Measurements from ENCODE around the gene CHAC2.

CHAC2 gene

GRCh38 chr2:53739032-53739431 is 28.6 kb upstream of the CHAC2 start:
- DNase-seq (ENCODE audit: low spot score): no peak
- TF ChIP-seq CTCF (IDR thresholded peaks at IDR 0.05; ENCODE audit: extremely low read depth, missing control alignments): no peak

- no peak for DNase-seq (ENCODE audit: low spot score)
- TF ChIP-seq CTCF (IDR thresholded peaks at IDR 0.05; ENCODE audit: extremely low read depth, missing control alignments): peak; percentile 8
These were observed 27.4 kb upstream of the CHAC2 start for GRCh38 chr2:53740170-53740569.

GRCh38 chr2:53744395-53745065 is 23.1 kb upstream of the CHAC2 start:
- DNase-seq (ENCODE audit: low spot score): no peak
- TF ChIP-seq CTCF (IDR thresholded peaks at IDR 0.05; ENCODE audit: extremely low read depth, missing control alignments): no peak

GRCh38 chr2:53750041-53750768 is 17.4 kb upstream of the CHAC2 start:
- no peak for TF ChIP-seq CTCF (IDR thresholded peaks at IDR 0.05; ENCODE audit: extremely low read depth, missing control alignments)
- no peak for DNase-seq (ENCODE audit: low spot score)

DNA sequence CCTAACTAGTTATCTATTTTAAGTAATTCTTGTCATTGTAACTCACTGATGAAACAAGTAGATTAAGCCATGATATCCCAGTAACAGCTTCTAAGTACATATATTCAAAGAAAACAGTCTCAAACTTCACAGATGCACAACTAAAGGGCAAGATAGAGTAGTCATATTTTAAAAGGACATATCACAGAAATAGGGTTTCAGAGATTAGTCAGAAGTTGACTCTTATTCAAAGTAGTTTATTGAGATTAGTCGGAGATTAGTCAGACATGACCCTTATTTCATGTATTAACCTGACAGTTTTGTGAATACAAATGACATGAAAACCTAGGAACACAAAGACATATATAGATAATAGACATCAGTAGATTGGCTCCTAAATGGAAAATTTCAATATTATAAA is 15.9 kb upstream of the CHAC2 start:
- DNase-seq (ENCODE audit: low spot score): peak; percentile 41

DNA sequence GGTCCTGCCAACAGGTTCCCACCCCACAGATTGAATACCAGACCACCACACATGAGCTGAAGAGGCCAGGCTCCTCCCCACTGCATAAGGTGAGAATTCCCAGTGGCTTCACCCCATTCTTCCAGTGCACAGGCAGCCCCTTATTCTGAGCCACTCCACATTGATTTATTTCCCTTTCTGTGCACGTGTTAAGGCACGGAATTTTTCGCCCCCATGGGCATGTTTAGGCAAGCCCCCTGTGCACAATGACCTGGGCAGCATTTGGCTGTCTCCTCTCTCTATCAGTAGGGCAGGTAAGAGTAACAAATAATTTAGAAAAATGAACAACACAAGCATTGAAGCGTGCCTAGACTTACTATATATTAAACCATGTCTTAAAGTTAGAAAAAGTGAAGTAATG is 15.2 kb upstream of the CHAC2 start:
- no peak for DNase-seq (ENCODE audit: low spot score)
- no peak for TF ChIP-seq CTCF (IDR thresholded peaks at IDR 0.05; ENCODE audit: extremely low read depth, missing control alignments)

More for the DNA sequence above, 15.9 kb upstream of the CHAC2 start:
- TF ChIP-seq CTCF (IDR thresholded peaks at IDR 0.05; ENCODE audit: extremely low read depth, missing control alignments): no peak

DNA sequence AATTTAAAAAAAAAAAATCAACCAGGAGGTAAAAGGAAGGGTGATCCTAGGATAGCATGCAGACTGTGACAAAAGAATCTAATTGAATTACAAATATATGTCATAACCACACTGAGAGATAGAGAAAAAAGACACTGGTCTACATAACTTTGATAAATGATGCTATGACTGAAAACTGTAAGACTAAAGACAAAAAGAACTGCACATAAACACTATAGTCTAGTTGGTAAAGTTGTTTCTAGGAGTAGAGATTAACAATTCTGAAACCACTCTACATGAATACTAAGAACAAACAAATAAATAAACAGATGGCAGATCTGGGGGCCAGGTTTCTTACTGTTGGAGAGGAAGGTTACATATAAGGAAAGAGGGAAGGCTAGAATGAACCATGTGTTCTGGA is 14.6 kb upstream of the CHAC2 start:
- no peak for DNase-seq (ENCODE audit: low spot score)
- TF ChIP-seq CTCF (IDR thresholded peaks at IDR 0.05; ENCODE audit: extremely low read depth, missing control alignments): no peak

All from GM20000 (cell line).